PFSK-1 (cell line): Measurements from ENCODE around the gene LDB2.

Experiments
- POLR2AphosphoS5 ChIP-seq: IDR thresholded peaks from 2 replicates; pipeline ENCODE4 v1.6.1; 2012; ENCODE audit warnings: low read depth, mild to moderate bottlenecking, control low read depth, low read length, moderate library complexity
- REST ChIP-seq, 2 experiments: IDR thresholded peaks; 2 replicates each; pipeline versions ENCODE4 v1.6.1 to v1.8.0; 2011 to 2012; ENCODE audit warnings: low read depth in 2 of 2, low read length in 2 of 2, control low read depth in 1 of 2, inconsistent platforms in 1 of 2, mild to moderate bottlenecking in 1 of 2, moderate library complexity in 1 of 2; ENCODE audit not compliant: insufficient read depth in 1 of 2

GRCh38 chr4:16569790-16570189 lies 328.7 kb downstream of the LDB2 start:
- TF ChIP-seq POLR2AphosphoS5 (no peak), REST (IDR thresholded peaks at IDR 0.05; ENCODE audit: insufficient read depth in 1 of 2, low read depth in 2 of 2, low read length in 2 of 2) (no peak)
